HAP-1 (cell line): ENCODE measurements around the gene DES.

Source experiments
- DNase-seq, 2 experiments: peaks; one replicate each; pipeline ENCODE4 v3.0.0-alpha.2; 2016 to 2020; ENCODE audit warnings: low spot score in 2 of 2
- H3K27me3 ChIP-seq: fragments of 250-450 bp; sonication (Bioruptor Pico); 2 replicates; pipeline ENCODE4 v1.5.1; 2020; ENCODE audit warnings: low read depth, mild to moderate bottlenecking, moderate library complexity
- H3K36me3 ChIP-seq: fragments of 250-450 bp; sonication (Bioruptor Pico); replicated peaks from 2 replicates; pipeline ENCODE4 v1.5.1; 2020; ENCODE audit warnings: mild to moderate bottlenecking
- H3K4me1 ChIP-seq: fragments of 250-450 bp; sonication (Bioruptor Pico); 2 replicates; pipeline ENCODE4 v1.5.1; 2020; ENCODE audit warnings: mild to moderate bottlenecking
- H3K4me3 ChIP-seq: fragments of 250-450 bp; sonication (Bioruptor Pico); 2 replicates; pipeline ENCODE4 v1.5.1; 2020; ENCODE audit warnings: mild to moderate bottlenecking, moderate library complexity
- H3K9me3 ChIP-seq: fragments of 250-450 bp; sonication (Bioruptor Pico); 2 replicates; pipeline ENCODE4 v1.5.1; 2020; ENCODE audit warnings: mild to moderate bottlenecking, moderate library complexity
- in situ Hi-C: fragments of 300-500 bp; cut with MboI; formaldehyde crosslinking; loops from 3 replicates; pipeline ENCODE4 v1.14.3; 2020; ENCODE audit warnings: low sequenced_read_pairs, inconsistent platforms, mixed read lengths

The DES gene

GRCh38 chr2:219465659-219466561, 47.7 kb downstream of the DES start:
- Histone ChIP-seq H3K36me3 (no peaks in the 10 kb centered on the region), H3K9me3 (no peaks in the 10 kb centered on the region), H3K4me3 (no peak overlapping the region), H3K27me3 (no peaks in the 10 kb centered on the region), H3K4me1 (no peaks in the 10 kb centered on the region)
- no peak for DNase-seq
- in situ Hi-C loops, result no loop called here

- in situ Hi-C loops, result no loop called here
- Histone ChIP-seq H3K4me3 (no peak overlapping the region), H3K27me3 (no peaks in the 10 kb centered on the region), H3K4me1 (no peaks in the 10 kb centered on the region), H3K36me3 (no peaks in the 10 kb centered on the region), H3K9me3 (no peaks in the 10 kb centered on the region)
- DNase-seq, result no peak
Observed at GRCh38 chr2:219466816-219467735, 48.9 kb downstream of the DES start.

- H3K4me3 ChIP-seq, result no peak overlapping the region
- in situ Hi-C loops, result no loop called here
- no peak for DNase-seq
- H3K36me3 ChIP-seq, result no peaks in the 10 kb centered on the region
- no peaks in the 10 kb centered on the region for H3K27me3 ChIP-seq
- H3K4me1 ChIP-seq, result no peaks in the 10 kb centered on the region
- H3K9me3 ChIP-seq, result no peaks in the 10 kb centered on the region
Observed at GRCh38 chr2:219467736-219468075, 49.5 kb downstream of the DES start.

GRCh38 chr2:219468410-219469185, 50.4 kb downstream of the DES start:
- no peaks in the 10 kb centered on the region for H3K36me3 ChIP-seq
- in situ Hi-C loops, result no loop called here
- no peaks in the 10 kb centered on the region for H3K9me3 ChIP-seq
- DNase-seq, result no peak
- no peaks in the 10 kb centered on the region for H3K4me1 ChIP-seq
- no peaks in the 10 kb centered on the region for H3K27me3 ChIP-seq
- H3K4me3 ChIP-seq, result no peak overlapping the region

- Histone ChIP-seq H3K4me3 (no peak overlapping the region), H3K27me3 (no peaks in the 10 kb centered on the region), H3K36me3 (no peaks in the 10 kb centered on the region), H3K9me3 (no peaks in the 10 kb centered on the region), H3K4me1 (no peaks in the 10 kb centered on the region)
- DNase-seq, result no peak
- in situ Hi-C loops, result no loop called here
Observed at GRCh38 chr2:219469186-219469724, 51.1 kb downstream of the DES start.

GRCh38 chr2:219470429-219470828, 52.3 kb downstream of the DES start:
- Histone ChIP-seq H3K36me3 (no peaks in the 10 kb centered on the region), H3K4me3 (no peak overlapping the region), H3K9me3 (no peaks in the 10 kb centered on the region), H3K4me1 (no peaks in the 10 kb centered on the region), H3K27me3 (no peaks in the 10 kb centered on the region)
- in situ Hi-C loops, result loop anchor here (5.0 kb wide), 1 partner anchor 57 kb away; no protein-coding TSS in a partner anchor
- DNase-seq, result no peak

GRCh38 chr2:219471476-219472371, 53.5 kb downstream of the DES start:
- in situ Hi-C loops, result loop anchor here (5.0 kb wide), 1 partner anchor 56 kb away; no protein-coding TSS in a partner anchor
- Histone ChIP-seq H3K4me3 (no peak overlapping the region), H3K27me3 (no peaks in the 10 kb centered on the region), H3K4me1 (no peaks in the 10 kb centered on the region), H3K9me3 (no peaks in the 10 kb centered on the region), H3K36me3 (no peaks in the 10 kb centered on the region)
- DNase-seq, result no peak

GRCh38 chr2:219472629-219473187, 54.5 kb downstream of the DES start:
- in situ Hi-C loops, result loop anchor here (5.0 kb wide), 1 partner anchor 55 kb away; no protein-coding TSS in a partner anchor

GRCh38 chr2:219473511-219473910, 55.3 kb downstream of the DES start:
- in situ Hi-C loops, result loop anchor here (5.0 kb wide), 1 partner anchor 54 kb away; no protein-coding TSS in a partner anchor
- Histone ChIP-seq H3K27me3 (no peaks in the 10 kb centered on the region), H3K4me1 (no peaks in the 10 kb centered on the region), H3K36me3 (no peaks in the 10 kb centered on the region), H3K4me3 (no peak overlapping the region), H3K9me3 (no peaks in the 10 kb centered on the region)
- no peak for DNase-seq

More at GRCh38 chr2:219472629-219473187, 54.5 kb downstream of the DES start:
- Histone ChIP-seq H3K9me3 (no peaks in the 10 kb centered on the region), H3K27me3 (no peaks in the 10 kb centered on the region), H3K36me3 (no peaks in the 10 kb centered on the region), H3K4me1 (no peaks in the 10 kb centered on the region), H3K4me3 (no peak overlapping the region)
- DNase-seq, result no peak

GRCh38 chr2:219474285-219475060, 56.3 kb downstream of the DES start:
- Histone ChIP-seq H3K4me3 (no peak overlapping the region), H3K9me3 (no peaks in the 10 kb centered on the region), H3K4me1 (no peaks in the 10 kb centered on the region), H3K36me3 (no peaks in the 10 kb centered on the region), H3K27me3 (no peaks in the 10 kb centered on the region)
- DNase-seq, result no peak
- in situ Hi-C loops, result loop anchor here (5.0 kb wide), 1 partner anchor 53 kb away; no protein-coding TSS in a partner anchor

- H3K4me1 ChIP-seq, result no peaks in the 10 kb centered on the region
- H3K9me3 ChIP-seq, result no peaks in the 10 kb centered on the region
- no peaks in the 10 kb centered on the region for H3K27me3 ChIP-seq
- no peak overlapping the region for H3K4me3 ChIP-seq
- no peaks in the 10 kb centered on the region for H3K36me3 ChIP-seq
- DNase-seq, result no peak
- in situ Hi-C loops, result no loop called here
Observed at GRCh38 chr2:219475278-219475677, 57.1 kb downstream of the DES start.
